ENCODE measurements around the gene TMEM63A. TPM values are rescaled to one million over a fixed set of nuclear protein-coding genes. Genes with fewer than 3 reads are reported as not detected.

The TMEM63A gene
- total RNA-seq, 6 experiments from 2014 or later = 32.1 to 81.5 (median 44.9) TPM

DNA sequence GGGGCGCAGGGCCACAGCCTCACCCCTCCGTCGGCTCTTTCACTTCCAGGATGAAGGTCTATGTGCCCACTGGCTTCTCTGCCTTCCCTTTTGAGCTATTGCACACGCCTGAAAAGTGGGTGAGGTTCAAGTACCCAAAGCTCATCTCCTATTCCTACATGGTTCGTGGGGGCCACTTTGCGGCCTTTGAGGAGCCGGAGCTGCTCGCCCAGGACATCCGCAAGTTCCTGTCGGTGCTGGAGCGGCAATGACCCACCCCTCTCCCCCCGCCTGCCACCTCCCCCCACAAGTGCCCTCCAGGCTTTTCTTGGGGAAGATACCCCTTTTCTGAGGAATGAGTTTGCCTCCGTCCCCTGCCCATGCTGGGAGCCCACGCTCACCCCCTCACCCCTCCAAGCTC lies 37.1 kb downstream of the TMEM63A start:
- WGBS (ENCODE audit: insufficient coverage, low coverage, low lambda C conversion rate, missing lambda C conversion rate) = 38% methylated on average over 1 of the region's 14 CpGs
- TF ChIP-seq POLR2A (IDR thresholded peaks at IDR 0.05) = no peak
- TF ChIP-seq, protein P1, sequence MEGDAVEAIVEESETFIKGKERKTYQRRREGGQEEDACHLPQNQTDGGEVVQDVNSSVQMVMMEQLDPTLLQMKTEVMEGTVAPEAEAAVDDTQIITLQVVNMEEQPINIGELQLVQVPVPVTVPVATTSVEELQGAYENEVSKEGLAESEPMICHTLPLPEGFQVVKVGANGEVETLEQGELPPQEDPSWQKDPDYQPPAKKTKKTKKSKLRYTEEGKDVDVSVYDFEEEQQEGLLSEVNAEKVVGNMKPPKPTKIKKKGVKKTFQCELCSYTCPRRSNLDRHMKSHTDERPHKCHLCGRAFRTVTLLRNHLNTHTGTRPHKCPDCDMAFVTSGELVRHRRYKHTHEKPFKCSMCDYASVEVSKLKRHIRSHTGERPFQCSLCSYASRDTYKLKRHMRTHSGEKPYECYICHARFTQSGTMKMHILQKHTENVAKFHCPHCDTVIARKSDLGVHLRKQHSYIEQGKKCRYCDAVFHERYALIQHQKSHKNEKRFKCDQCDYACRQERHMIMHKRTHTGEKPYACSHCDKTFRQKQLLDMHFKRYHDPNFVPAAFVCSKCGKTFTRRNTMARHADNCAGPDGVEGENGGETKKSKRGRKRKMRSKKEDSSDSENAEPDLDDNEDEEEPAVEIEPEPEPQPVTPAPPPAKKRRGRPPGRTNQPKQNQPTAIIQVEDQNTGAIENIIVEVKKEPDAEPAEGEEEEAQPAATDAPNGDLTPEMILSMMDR (IDR thresholded peaks at IDR 0.05) = no peak
- Histone ChIP-seq H3K9me3 (no peaks in the 10 kb centered on the region), H3K4me1 (no peaks in the 10 kb centered on the region), H3K27ac (no peak overlapping the region), H3K36me3 (peaks cover 0 to 77% (median 34%) of the 10 kb centered on the region in 4 donors), H3K27me3 (no peaks in the 10 kb centered on the region), H3K4me3 (no peak overlapping the region)
- no peak for ATAC-seq
- intact Hi-C loops (cut with DNase I) = loop anchor here in 1 of 2 donors (10.0 kb wide), 1 partner anchor 70 kb away; the partner anchor contains the start of gene SRP9
- DNase-seq = peak in 1 of 3 donors; percentile 57

DNA sequence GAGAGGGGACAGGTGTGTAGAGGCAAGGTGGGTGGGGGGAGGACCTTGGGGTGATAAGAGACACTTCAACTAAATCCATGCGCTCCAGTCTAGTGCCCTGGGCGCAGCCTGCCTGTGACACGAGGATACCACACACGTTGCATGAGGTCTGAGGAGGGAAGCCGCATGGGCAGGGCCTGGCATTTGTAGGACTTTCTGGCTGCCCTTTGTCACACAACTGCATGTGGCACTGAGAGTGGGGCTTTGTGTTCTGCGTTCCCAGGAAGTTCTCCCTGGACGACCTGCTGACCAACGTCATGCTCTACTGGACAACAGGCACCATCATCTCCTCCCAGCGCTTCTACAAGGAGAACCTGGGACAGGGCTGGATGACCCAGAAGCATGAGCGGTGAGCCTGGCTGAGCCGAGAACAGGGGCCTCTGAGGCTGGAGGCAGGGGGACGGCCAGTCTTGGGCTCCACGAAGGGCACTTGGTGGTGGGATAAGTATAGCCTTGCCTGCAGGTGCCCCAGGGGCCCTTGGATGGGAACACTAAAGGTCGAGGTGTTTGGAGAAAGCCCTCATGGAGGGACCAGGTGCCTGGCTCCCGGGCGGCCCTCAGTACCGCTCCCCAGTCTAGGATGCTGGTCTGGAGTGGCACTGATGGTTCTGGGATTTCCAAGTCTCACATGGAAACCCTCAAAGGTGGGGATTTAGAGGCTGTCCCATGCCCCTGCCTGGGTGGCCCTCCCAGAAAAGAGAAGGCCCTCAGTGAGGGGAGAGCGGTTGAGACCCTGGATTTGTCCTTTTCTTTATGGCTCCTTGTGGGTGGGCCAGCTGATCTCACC lies 37.7 kb downstream of the TMEM63A start:
- Histone ChIP-seq H3K9me3 (no peaks in the 10 kb centered on the region), H3K36me3 (peaks cover 0 to 84% (median 37%) of the 10 kb centered on the region in 4 donors), H3K27ac (peak overlapping the region in 1 of 3 donors; percentile 35), H3K4me1 (no peaks in the 10 kb centered on the region), H3K4me3 (no peak overlapping the region), H3K27me3 (no peaks in the 10 kb centered on the region)
- ATAC-seq = peak in 3 of 4 donors; percentile 6 to 31 (median 17)
- TF ChIP-seq POLR2A (IDR thresholded peaks at IDR 0.05) = no peak
- TF ChIP-seq, protein P1 (IDR thresholded peaks at IDR 0.05) = no peak
- DNase-seq = peak in 1 of 3 donors; percentile 60
- intact Hi-C loops (cut with DNase I) = loop anchor here in 1 of 2 donors (10.0 kb wide), 1 partner anchor 70 kb away; the partner anchor contains the start of gene SRP9
- 25% methylated on average over 5 of the region's 18 CpGs for WGBS (ENCODE audit: insufficient coverage, low coverage, low lambda C conversion rate, missing lambda C conversion rate)

DNA sequence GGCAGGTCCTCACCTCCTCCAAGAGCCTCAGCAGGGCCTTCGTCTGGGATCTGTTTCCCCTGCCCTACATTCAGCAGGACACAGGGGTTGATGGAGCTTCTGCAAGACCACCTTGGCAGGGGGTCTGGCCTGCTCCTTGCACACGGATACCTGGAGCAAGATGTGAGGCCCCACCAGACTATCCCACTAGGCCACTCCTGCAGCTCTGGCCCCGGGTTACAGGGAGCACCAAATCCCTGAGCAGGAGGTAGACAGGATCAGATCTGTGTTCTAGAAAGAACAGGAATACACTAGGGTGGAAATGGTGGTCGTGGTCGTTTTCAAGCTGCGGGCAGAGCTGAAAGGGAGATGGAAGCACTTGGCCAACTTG lies 38.8 kb downstream of the TMEM63A start:
- no peak overlapping the region for H3K27ac ChIP-seq
- H3K4me3 ChIP-seq = no peak overlapping the region
- no peaks in the 10 kb centered on the region for H3K9me3 ChIP-seq
- H3K36me3 ChIP-seq = peaks cover 3 to 94% (median 44%) of the 10 kb centered on the region in 4 donors
- no peaks in the 10 kb centered on the region for H3K27me3 ChIP-seq
- ATAC-seq (no peak), DNase-seq (peak in 1 of 3 donors; percentile 18)
- TF ChIP-seq, protein P1 (IDR thresholded peaks at IDR 0.05) = no peak
- TF ChIP-seq POLR2A (IDR thresholded peaks at IDR 0.05) = no peak
- intact Hi-C loops (cut with DNase I) = loop anchor here in 1 of 2 donors (10.0 kb wide), 1 partner anchor 69 kb away; the partner anchor contains the start of gene SRP9
- whole genome bisulfite sequencing (ENCODE audit: insufficient coverage, low coverage, low lambda C conversion rate, missing lambda C conversion rate) = 54% methylated on average over 4 of the region's 6 CpGs
- H3K4me1 ChIP-seq = no peaks in the 10 kb centered on the region

DNA sequence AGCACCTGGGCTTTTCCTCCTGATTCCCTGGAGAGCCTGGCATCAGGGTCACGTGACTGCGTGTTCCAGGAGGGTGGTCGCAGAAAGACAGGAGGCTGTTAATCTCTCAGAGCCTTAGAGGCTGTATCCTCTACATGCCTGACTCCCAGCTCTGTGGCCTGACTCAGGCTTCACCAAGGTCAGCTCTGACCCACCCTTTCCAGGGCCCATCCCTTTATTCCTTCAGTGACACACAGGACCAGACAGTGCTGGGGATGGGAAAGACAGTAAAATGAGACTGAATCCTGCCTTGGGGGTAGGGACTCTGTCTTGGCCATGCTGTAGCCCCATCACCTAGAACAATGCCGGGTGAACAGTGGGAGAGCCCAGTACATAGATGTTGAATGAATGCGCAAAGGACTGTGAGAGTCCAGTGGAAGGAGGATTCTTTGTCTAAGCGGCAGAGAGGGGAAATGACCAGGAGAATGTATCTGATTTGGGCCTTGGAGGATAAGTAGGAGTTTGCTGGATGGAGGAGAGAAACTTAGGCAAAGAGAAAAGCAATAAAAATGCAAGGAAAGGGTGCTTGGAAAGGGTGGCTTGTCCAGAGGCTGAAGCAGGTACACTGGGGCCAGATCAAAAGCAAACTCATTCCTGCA lies 39.3 kb downstream of the TMEM63A start:
- H3K4me1 ChIP-seq = peaks cover 0 to 3% (median 0%) of the 10 kb centered on the region in 4 donors
- TF ChIP-seq POLR2A (IDR thresholded peaks at IDR 0.05) = no peak
- TF ChIP-seq, protein P1 (IDR thresholded peaks at IDR 0.05) = no peak
- H3K27me3 ChIP-seq = no peaks in the 10 kb centered on the region
- ATAC-seq (no peak), DNase-seq (peak in 1 of 3 donors; percentile 30)
- H3K27ac ChIP-seq = no peak overlapping the region
- intact Hi-C loops (cut with DNase I) = loop anchor here in 1 of 2 donors (10.0 kb wide), 1 partner anchor 68 kb away; the partner anchor contains the start of gene SRP9
- 17% methylated on average over 1 of the region's 6 CpGs for WGBS (ENCODE audit: insufficient coverage, low coverage, low lambda C conversion rate, missing lambda C conversion rate)
- H3K9me3 ChIP-seq = no peaks in the 10 kb centered on the region
- H3K4me3 ChIP-seq = no peak overlapping the region
- peaks cover 3 to 99% (median 48%) of the 10 kb centered on the region in 4 donors for H3K36me3 ChIP-seq
